Chondrocyte (in vitro differentiated cells): Measurements from ENCODE around the gene MYO1F. TPM values are rescaled to one million over a fixed set of nuclear protein-coding genes. Genes with fewer than 3 reads are reported as not detected.

ENCODE experiments used
- DNase-seq: peaks from one replicate; pipeline ENCODE4 v3.0.0; 2021; ENCODE audit warnings: mixed read lengths, low spot score
- H3K27ac Mint-ChIP-seq: one replicate; pipeline ENCODE4 v1.8.0; 2021; ENCODE audit warnings: mild to moderate bottlenecking, moderate library complexity, mixed read lengths; ENCODE audit not compliant: unreplicated experiment
- H3K27me3 Mint-ChIP-seq: 2 replicates; pipeline ENCODE4 v1.8.0; 2021; ENCODE audit warnings: low read depth, mixed read lengths
- H3K36me3 Mint-ChIP-seq: 2 replicates; pipeline ENCODE4 v1.8.0; 2021; ENCODE audit warnings: low read depth, mixed read lengths
- H3K4me1 Mint-ChIP-seq: 2 replicates; pipeline ENCODE4 v1.8.0; 2021; ENCODE audit warnings: low read depth, mild to moderate bottlenecking, mixed read lengths
- H3K4me3 Mint-ChIP-seq: one replicate; pipeline ENCODE4 v1.8.0; 2021; ENCODE audit warnings: mild to moderate bottlenecking, moderate library complexity, mixed read lengths; ENCODE audit not compliant: unreplicated experiment
- H3K9me3 Mint-ChIP-seq: 2 replicates; pipeline ENCODE4 v1.8.0; 2021; ENCODE audit warnings: low read depth, mixed read lengths
- CTCF ChIP-seq: fragments of 200-600 bp; sonication (generic); IDR thresholded peaks from 2 replicates; pipeline ENCODE4 v1.5.0; 2021; ENCODE audit warnings: antibody characterized with exemption, mild to moderate bottlenecking, moderate library complexity
- total RNA-seq: library from RNA; stranded (reverse); gene quantifications from 3 replicates; pipeline ENCODE4 v1.2.1, GENCODE V29; 2021

Gene MYO1F
- total RNA-seq, 1 donor from 2014 or later, result 0.50 TPM

GRCh38 chr19:8600816-8601215, 23.6 kb upstream of the MYO1F start:
- H3K36me3 Mint-ChIP-seq, result peaks cover 36% of the 10 kb centered on the region
- peaks cover 3% of the 10 kb centered on the region for H3K4me1 Mint-ChIP-seq
- no peak overlapping the region for H3K4me3 Mint-ChIP-seq
- TF ChIP-seq CTCF, result no peak
- H3K9me3 Mint-ChIP-seq, result no peaks in the 10 kb centered on the region
- H3K27me3 Mint-ChIP-seq, result no peaks in the 10 kb centered on the region
- DNase-seq, result no peak
- H3K27ac Mint-ChIP-seq, result no peak overlapping the region

GRCh38 chr19:8600064-8600463, 22.8 kb upstream of the MYO1F start:
- Mint-ChIP-seq H3K27ac (no peak overlapping the region), H3K36me3 (peaks cover 35% of the 10 kb centered on the region), H3K4me1 (peaks cover 9% of the 10 kb centered on the region), H3K9me3 (no peaks in the 10 kb centered on the region), H3K4me3 (no peak overlapping the region), H3K27me3 (no peaks in the 10 kb centered on the region)
- no peak for DNase-seq
- TF ChIP-seq CTCF, result no peak

- no peaks in the 10 kb centered on the region for H3K27me3 Mint-ChIP-seq
- peaks cover 38% of the 10 kb centered on the region for H3K4me1 Mint-ChIP-seq
- no peak for DNase-seq
- H3K9me3 Mint-ChIP-seq, result no peaks in the 10 kb centered on the region
- no peak for TF ChIP-seq CTCF
- no peak overlapping the region for H3K27ac Mint-ChIP-seq
- no peak overlapping the region for H3K4me3 Mint-ChIP-seq
- peaks cover 18% of the 10 kb centered on the region for H3K36me3 Mint-ChIP-seq
Measured at GRCh38 chr19:8596168-8596567, 18.9 kb upstream of the MYO1F start.

GRCh38 chr19:8595651-8596050, 18.4 kb upstream of the MYO1F start:
- Mint-ChIP-seq H3K4me1 (peaks cover 38% of the 10 kb centered on the region), H3K27ac (no peak overlapping the region)
- no peak for TF ChIP-seq CTCF

GRCh38 chr19:8593931-8594330, 16.7 kb upstream of the MYO1F start:
- Mint-ChIP-seq H3K4me3 (no peak overlapping the region), H3K36me3 (peaks cover 16% of the 10 kb centered on the region), H3K27me3 (no peaks in the 10 kb centered on the region), H3K27ac (peak overlapping the region; percentile 84), H3K4me1 (peaks cover 38% of the 10 kb centered on the region), H3K9me3 (no peaks in the 10 kb centered on the region)
- peak; percentile 69 for TF ChIP-seq CTCF
- DNase-seq, result no peak

More at GRCh38 chr19:8595651-8596050, 18.4 kb upstream of the MYO1F start:
- Mint-ChIP-seq H3K36me3 (peaks cover 17% of the 10 kb centered on the region), H3K9me3 (no peaks in the 10 kb centered on the region), H3K4me3 (no peak overlapping the region), H3K27me3 (no peaks in the 10 kb centered on the region)
- no peak for DNase-seq
